T follicular helper cell (primary cell): ENCODE data around the gene PLA2G5.

Experiments used
- DNase-seq: peaks from one replicate; pipeline ENCODE4 v3.0.0-alpha.2; 2020; ENCODE audit warnings: low read depth

The PLA2G5 gene

DNA sequence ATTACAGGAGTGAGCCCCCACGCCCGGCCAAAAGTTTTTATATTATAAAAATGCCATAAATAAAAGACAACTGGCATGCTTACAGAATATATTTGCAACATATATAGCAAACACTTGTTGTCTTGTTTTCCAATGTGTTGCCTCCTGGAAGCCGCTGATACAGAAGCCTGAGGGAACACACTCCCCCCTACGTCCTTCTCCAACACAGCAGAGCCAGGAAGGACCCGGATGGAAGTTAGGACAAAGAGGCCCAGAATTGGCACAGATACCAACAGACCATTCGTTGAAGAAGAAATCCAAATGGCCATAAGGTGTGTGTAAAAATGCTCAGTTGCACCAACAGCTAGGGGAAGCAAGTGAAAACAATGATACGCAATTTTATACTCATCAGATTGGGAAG lies 1.3 kb upstream of the PLA2G5 start:
- DNase-seq, result no peak

DNA sequence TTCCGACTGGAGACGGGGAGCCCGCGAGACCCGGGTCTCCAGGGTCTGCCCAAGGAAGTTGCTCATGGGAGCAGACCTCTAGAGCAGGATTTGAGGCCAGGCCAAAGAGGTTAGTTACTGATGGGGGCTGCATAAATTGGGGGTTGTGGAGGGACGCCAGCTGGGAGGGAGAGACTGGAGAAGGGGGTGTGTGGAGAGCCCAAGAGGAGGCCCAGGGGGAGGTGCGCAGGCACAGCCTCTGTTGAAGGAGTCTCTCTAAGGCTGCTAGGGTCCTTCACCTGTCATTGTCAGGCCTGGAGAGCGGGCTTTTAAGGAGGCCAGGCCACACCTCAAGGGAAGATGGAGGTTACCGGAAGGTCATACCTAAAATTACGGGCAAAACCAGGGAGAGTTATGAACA lies 363 bp downstream of the PLA2G5 start:
- no peak for DNase-seq

GRCh38 chr1:20071416-20071815 lies 1.4 kb downstream of the PLA2G5 start:
- no peak for DNase-seq

- DNase-seq, result no peak
Observed at GRCh38 chr1:20072771-20073170, 2.8 kb downstream of the PLA2G5 start.

DNA sequence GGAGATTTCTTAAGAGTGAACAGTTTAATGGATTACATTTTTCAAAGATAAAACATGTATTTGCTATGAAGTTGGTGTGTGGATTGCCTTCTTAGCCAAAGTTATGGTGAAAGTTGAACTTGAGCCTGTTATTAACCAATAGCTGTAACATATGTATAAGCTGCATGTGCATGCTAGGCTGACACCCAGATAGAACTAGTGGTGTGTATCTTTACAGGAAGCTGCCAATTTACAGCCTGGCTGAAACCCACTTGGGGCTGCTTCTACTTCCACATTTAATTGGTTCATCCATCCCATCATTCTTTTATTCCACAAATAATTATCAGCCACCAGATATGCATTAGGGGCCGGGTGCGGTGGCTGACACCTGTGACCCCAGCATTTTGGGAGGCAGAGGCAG lies 3.3 kb downstream of the PLA2G5 start:
- no peak for DNase-seq

- no peak for DNase-seq
Observed at GRCh38 chr1:20074055-20074724, 4.2 kb downstream of the PLA2G5 start.

GRCh38 chr1:20074725-20075171 lies 4.8 kb downstream of the PLA2G5 start:
- no peak for DNase-seq

- DNase-seq, result no peak
Observed at GRCh38 chr1:20075345-20075744, 5.4 kb downstream of the PLA2G5 start.

- DNase-seq, result no peak
Observed at GRCh38 chr1:20076223-20076622, 6.2 kb downstream of the PLA2G5 start.

- DNase-seq, result no peak
Observed at GRCh38 chr1:20076710-20077461, 6.9 kb downstream of the PLA2G5 start.

DNA sequence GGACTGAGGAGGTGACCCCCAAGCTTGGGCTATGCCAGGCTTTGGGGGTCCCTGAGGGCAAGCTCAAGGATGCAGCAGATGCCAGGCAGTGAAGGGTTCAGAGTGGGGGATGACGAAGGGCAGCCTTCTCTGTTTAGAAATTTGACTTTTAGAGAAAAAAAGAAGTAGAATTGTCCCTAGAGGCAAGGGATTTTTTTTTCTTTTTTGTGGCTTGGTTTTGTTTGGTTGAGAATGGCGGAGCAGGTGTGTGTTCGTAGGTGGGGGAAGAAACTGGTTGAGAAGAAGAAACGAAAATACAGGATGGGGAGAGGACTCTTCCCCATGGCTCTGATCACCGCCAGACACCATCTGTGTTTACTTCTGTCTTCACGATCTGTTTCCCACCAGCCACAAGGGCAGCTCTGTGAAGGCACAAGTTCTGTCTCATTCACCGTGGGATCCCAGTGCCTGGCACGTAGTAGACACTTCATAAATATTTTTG lies 8.2 kb downstream of the PLA2G5 start:
- no peak for DNase-seq

DNA sequence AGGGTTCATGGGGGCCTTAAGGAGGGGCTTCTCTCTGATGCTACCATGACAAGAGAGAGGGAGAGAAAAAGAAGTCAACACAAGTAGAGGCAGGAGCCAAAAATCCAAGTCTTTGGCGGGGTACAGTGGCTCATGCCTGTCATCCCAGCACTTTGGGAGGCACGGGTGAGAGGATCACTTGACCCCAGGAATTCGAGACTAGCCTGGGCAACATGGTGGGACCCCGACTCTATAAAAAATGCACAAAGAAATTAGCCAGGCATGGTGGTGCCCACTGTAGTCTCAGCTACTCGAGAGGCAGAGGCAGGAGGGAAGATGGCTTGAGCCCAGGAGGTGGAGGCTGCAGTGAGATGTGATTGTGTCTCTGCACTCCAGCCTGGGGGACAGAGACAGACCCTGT lies 8.7 kb downstream of the PLA2G5 start:
- DNase-seq, result no peak

GRCh38 chr1:20079661-20080305 lies 9.8 kb downstream of the PLA2G5 start:
- DNase-seq, result no peak

DNA sequence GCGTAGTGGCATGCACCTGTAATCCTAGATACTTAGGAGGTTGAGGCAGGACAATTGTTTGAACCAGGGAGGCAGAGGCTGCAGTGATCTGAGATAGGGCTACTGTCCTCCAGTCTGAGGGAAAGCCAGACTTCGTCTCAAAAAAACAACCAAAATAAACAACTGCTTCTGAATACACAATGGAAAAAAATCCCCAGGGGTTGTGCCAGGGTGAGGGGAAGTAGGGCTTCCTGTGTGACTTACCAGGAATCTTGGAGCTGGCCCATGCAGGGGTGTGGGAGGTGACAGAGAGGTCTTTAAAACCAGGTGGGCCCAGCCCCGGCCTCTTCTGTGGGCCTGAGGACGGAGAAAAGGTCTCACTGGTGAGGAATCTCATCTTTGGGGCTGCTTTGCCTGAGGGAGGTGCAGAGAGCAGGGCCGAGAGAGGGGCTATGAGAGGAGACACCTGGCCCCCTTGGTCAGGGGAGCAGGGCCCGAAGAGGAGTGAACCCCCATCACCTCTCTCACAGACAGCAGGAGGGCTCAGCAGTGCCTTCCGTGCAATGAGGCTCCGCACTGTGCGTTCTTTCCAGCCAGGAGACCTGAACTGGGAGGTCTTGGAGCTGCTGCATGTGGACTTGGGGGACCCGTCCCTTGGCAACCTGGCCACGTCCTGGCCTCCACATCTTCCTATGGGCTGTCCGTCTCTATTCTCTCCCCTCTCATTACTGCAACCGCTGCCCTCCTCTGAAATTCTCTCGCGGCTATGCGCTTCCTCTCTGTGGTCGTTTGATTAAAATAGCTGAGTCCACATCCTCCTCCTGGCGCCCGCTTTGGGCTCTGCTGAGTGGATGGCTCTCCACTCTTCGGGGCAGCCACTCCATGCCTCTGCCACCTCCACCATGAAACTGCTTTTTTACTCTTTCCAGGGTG lies 10.7 kb downstream of the PLA2G5 start:
- DNase-seq, result no peak

DNA sequence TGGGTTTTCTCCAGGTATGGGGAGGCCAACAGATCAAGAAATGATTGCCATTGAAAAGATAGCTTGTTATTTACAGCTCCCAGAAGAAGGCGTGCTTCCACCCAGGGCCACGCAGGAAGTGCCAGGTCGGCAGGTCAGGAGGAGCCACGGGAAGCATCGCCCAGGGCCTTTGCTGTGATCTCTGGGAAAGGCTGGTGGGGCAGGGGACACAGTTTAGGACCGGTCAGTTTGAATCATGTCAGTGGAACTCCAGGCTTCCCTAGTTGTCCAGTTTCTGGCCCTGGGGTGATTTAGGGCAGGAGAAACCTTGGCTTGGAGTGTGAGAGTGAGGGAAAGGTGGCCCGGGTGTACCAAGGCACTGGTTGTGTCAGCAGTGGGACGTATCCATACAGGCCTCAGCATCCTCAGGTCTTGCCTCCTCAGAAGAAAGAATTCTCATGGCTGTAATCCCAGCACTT lies 11.4 kb downstream of the PLA2G5 start:
- DNase-seq, result no peak

DNA sequence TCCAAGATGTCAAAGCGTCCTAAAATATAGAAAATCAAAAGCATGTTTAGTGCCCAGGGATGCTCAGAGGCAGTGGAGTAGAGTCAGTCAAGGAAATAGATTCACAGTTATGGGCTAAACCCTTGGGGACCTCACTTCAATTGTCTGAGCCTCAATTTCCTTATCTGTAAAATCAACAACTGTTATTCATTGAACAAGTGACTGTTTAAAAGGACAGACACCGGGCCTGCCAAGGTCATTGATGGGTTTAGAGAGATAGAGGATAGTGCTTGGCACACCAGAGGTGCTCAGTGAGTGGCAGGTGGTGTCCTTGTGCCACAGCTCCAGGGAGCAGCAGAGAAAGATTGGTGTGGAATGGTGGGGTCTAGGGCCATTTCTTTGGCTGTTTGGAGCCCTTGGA lies 12.8 kb downstream of the PLA2G5 start:
- DNase-seq, result no peak

- DNase-seq, result no peak
Observed at GRCh38 chr1:20083178-20083944, 13.4 kb downstream of the PLA2G5 start.

DNA sequence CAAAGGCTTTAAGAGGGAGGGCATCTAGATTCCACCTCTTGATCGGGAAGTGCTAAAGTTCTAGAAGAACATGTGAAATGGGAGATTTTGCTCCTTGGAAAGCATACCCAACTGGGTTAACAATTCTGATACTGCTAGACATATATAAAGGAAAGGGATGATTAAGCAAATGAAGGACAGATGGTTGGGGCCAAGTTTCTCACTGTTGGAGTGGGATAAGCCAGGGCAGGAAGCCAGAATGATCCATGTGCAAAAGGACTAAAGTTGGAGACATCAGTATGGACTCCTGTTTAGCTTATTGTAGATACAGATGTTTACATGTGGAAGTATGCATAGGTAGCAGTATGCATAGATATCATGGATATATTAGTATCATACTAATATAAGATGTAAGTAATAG lies 16.8 kb downstream of the PLA2G5 start:
- DNase-seq, result no peak

DNA sequence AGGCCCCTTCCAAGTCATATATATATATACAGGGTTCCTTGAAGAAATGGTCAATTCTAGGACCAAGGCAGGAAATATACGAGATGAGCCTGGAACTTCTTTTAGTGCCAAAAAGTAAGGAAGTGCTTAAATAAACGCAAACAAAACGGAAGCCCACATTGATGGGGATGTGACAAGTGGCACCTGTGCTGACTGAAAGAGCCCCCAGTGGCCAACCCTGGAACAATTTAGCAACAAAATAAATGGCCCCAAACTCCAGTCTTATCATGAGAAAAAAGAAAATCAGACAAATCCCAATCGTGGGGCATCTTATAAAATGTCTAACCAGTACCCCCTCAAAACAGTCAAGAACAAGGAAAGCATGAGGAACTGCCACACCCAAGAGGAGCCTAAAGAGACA lies 17.7 kb downstream of the PLA2G5 start:
- DNase-seq, result no peak

DNA sequence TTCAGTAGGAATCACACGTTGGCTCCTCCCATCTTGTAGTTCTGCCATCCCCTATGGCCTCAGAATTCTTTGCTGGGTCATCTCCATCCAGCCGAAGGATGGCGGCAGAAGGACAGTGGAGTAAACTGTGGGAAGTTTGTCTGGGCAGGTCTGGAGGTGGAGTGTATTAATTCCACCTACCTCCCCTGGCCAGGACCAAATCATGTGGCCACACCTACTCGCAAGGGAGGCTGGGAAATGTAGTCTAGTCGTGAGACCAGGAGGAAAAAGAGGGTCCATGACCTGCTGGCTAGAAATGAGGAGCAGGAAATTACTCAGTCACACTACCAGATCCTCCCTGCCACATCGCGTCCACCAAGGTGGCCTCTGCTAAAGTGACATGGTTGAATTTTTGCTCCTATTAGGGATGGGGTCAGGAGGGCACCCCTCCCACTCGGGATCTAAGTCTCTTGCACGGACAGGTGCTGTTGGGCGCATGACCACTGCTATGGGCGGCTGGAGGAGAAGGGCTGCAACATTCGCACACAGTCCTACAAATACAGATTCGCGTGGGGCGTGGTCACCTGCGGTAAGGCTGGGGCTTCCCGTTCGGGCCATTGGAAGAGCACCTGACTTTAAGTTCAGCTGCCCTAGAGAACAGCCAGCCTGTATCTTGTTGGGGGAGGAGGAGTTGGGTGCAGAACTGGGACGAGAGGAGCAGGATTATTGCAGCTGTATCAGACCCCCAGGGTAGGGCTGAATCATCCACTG lies 19.5 kb downstream of the PLA2G5 start:
- DNase-seq, result no peak
